Measurements from ENCODE around the gene CNOT2. TPM values are rescaled to one million over a fixed set of nuclear protein-coding genes. Genes with fewer than 3 reads are reported as not detected.

The CNOT2 gene
- total RNA-seq, 1 donor, result 153 TPM

DNA sequence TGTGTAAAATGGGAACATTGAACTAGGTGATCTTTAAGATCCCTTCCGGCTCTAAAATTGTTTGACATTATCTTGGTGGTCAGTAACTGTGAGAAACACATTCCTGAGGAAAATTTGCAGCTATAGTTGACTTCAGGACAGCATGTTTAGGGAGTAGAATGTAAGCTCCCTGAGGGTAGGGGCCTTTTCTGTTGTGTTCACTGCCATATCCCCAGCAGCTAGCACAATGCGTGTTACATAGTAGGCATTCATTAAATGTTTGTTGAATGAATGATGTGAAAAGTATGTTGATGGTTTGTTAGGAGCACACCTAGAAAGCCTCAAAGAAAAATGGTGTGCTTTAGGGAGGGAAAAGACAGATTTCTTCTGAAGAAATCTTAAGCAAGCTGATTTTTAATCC, 84.3 kb downstream of the CNOT2 start:
- TF ChIP-seq, protein P1, sequence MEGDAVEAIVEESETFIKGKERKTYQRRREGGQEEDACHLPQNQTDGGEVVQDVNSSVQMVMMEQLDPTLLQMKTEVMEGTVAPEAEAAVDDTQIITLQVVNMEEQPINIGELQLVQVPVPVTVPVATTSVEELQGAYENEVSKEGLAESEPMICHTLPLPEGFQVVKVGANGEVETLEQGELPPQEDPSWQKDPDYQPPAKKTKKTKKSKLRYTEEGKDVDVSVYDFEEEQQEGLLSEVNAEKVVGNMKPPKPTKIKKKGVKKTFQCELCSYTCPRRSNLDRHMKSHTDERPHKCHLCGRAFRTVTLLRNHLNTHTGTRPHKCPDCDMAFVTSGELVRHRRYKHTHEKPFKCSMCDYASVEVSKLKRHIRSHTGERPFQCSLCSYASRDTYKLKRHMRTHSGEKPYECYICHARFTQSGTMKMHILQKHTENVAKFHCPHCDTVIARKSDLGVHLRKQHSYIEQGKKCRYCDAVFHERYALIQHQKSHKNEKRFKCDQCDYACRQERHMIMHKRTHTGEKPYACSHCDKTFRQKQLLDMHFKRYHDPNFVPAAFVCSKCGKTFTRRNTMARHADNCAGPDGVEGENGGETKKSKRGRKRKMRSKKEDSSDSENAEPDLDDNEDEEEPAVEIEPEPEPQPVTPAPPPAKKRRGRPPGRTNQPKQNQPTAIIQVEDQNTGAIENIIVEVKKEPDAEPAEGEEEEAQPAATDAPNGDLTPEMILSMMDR (IDR thresholded peaks at IDR 0.05; ENCODE audit: extremely low read depth, low read depth, low read length), result no peak
- H3K27ac ChIP-seq (ENCODE audit: low read depth, low read length), result no peak overlapping the region
- H2AFZ ChIP-seq (ENCODE audit: low read length), result no peak overlapping the region
- H3K4me3 ChIP-seq (ENCODE audit: insufficient read depth, low read length), result no peak overlapping the region
- H3K4me2 ChIP-seq (ENCODE audit: insufficient read depth, low read length), result no peak overlapping the region
- H3K79me2 ChIP-seq (ENCODE audit: insufficient read depth, low read length), result peaks cover 20% of the 10 kb centered on the region
- peaks cover 4% of the 10 kb centered on the region for H3K36me3 ChIP-seq (ENCODE audit: insufficient read depth, low read length)
- no peak for DNase-seq (ENCODE audit: insufficient read length, low spot score, missing footprints)
- H4K20me1 ChIP-seq (ENCODE audit: insufficient read depth, low read length), result no peaks in the 10 kb centered on the region
- H3K27me3 ChIP-seq (ENCODE audit: insufficient read depth, low read length), result no peaks in the 10 kb centered on the region
- no peaks in the 10 kb centered on the region for H3K9me3 ChIP-seq (ENCODE audit: low read depth, low read length)
- H3K4me1 ChIP-seq (ENCODE audit: insufficient read depth, low read length), result no peaks in the 10 kb centered on the region

DNA sequence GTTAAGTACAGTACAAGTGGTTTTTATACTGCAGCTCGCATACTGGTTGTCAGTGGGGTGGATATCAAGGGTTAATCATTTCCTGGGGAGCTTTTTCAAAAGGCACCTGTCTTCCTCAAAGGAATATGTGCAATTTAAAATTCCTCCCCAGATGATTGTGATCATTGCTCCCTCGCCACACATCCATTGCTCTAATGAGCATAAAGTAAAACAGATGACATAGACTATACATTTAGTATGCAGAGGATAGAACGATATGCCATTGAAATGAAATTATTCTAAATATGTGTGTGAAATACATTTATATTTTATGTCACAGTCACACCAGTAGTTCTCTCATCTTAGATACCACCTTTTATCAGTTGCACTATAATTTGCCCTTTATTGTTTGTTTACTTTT, 86.5 kb downstream of the CNOT2 start:
- no peaks in the 10 kb centered on the region for H3K4me1 ChIP-seq (ENCODE audit: insufficient read depth, low read length)
- peaks cover 17% of the 10 kb centered on the region for H3K79me2 ChIP-seq (ENCODE audit: insufficient read depth, low read length)
- no peak overlapping the region for H3K4me3 ChIP-seq (ENCODE audit: insufficient read depth, low read length)
- no peaks in the 10 kb centered on the region for H3K9me3 ChIP-seq (ENCODE audit: low read depth, low read length)
- H3K27ac ChIP-seq (ENCODE audit: low read depth, low read length), result no peak overlapping the region
- no peak overlapping the region for H3K4me2 ChIP-seq (ENCODE audit: insufficient read depth, low read length)
- TF ChIP-seq, protein P1 (IDR thresholded peaks at IDR 0.05; ENCODE audit: extremely low read depth, low read depth, low read length), result no peak
- peaks cover 4% of the 10 kb centered on the region for H3K36me3 ChIP-seq (ENCODE audit: insufficient read depth, low read length)
- no peaks in the 10 kb centered on the region for H3K27me3 ChIP-seq (ENCODE audit: insufficient read depth, low read length)
- no peak for DNase-seq (ENCODE audit: insufficient read length, low spot score, missing footprints)
- H2AFZ ChIP-seq (ENCODE audit: low read length), result no peak overlapping the region
- H4K20me1 ChIP-seq (ENCODE audit: insufficient read depth, low read length), result no peaks in the 10 kb centered on the region

DNA sequence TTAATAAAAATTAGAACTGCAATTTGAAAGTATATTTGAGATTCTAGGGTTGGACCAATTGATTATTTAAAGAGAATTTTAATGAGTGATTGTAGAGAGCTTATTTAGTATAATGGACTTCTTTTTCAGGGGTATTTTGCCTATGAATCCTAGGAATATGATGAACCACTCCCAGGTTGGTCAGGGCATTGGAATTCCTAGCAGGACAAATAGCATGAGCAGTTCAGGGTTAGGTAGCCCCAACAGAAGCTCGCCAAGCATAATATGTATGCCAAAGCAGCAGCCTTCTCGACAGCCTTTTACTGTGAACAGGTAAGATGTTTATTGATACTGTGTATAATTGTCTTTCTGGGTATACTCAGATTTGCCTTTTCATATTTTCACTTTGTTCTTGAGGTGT, 86.9 kb downstream of the CNOT2 start:
- Histone ChIP-seq H3K4me2 (ENCODE audit: insufficient read depth, low read length) (no peak overlapping the region), H3K4me1 (ENCODE audit: insufficient read depth, low read length) (no peaks in the 10 kb centered on the region), H3K36me3 (ENCODE audit: insufficient read depth, low read length) (peaks cover 7% of the 10 kb centered on the region), H2AFZ (ENCODE audit: low read length) (no peak overlapping the region), H3K9me3 (ENCODE audit: low read depth, low read length) (no peaks in the 10 kb centered on the region), H3K27me3 (ENCODE audit: insufficient read depth, low read length) (no peaks in the 10 kb centered on the region), H3K79me2 (ENCODE audit: insufficient read depth, low read length) (peaks cover 17% of the 10 kb centered on the region), H3K4me3 (ENCODE audit: insufficient read depth, low read length) (no peak overlapping the region), H3K27ac (ENCODE audit: low read depth, low read length) (no peak overlapping the region), H4K20me1 (ENCODE audit: insufficient read depth, low read length) (no peaks in the 10 kb centered on the region)
- TF ChIP-seq, protein P1 (IDR thresholded peaks at IDR 0.05; ENCODE audit: extremely low read depth, low read depth, low read length), result no peak
- DNase-seq (ENCODE audit: insufficient read length, low spot score, missing footprints), result no peak

DNA sequence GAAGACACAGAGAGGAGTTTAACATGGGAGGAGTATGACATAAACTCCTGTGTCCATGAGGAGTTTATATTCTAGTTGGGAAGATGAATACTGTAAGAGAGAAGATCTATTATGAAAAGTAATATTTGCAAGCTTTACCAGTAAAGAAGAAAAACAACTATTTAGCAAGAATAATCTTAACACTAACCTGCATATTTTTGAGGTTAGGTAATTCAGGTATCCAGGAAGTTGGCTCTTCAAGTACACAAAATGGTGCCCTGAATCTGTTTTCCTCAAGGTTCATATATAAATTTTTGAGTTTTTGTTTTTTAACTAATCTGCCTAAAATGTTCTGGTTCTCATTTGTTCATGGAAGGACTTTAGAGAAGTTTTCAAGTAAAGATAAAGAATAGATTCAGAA, 89.0 kb downstream of the CNOT2 start:
- no peak for DNase-seq (ENCODE audit: insufficient read length, low spot score, missing footprints)
- no peak overlapping the region for H3K27ac ChIP-seq (ENCODE audit: low read depth, low read length)
- H3K9me3 ChIP-seq (ENCODE audit: low read depth, low read length), result no peaks in the 10 kb centered on the region
- no peaks in the 10 kb centered on the region for H3K27me3 ChIP-seq (ENCODE audit: insufficient read depth, low read length)
- H2AFZ ChIP-seq (ENCODE audit: low read length), result no peak overlapping the region
- TF ChIP-seq, protein P1 (IDR thresholded peaks at IDR 0.05; ENCODE audit: extremely low read depth, low read depth, low read length), result no peak
- no peak overlapping the region for H3K4me2 ChIP-seq (ENCODE audit: insufficient read depth, low read length)
- no peak overlapping the region for H3K4me3 ChIP-seq (ENCODE audit: insufficient read depth, low read length)
- H3K36me3 ChIP-seq (ENCODE audit: insufficient read depth, low read length), result peaks cover 21% of the 10 kb centered on the region
- H4K20me1 ChIP-seq (ENCODE audit: insufficient read depth, low read length), result no peaks in the 10 kb centered on the region
- peaks cover 16% of the 10 kb centered on the region for H3K79me2 ChIP-seq (ENCODE audit: insufficient read depth, low read length)
- no peaks in the 10 kb centered on the region for H3K4me1 ChIP-seq (ENCODE audit: insufficient read depth, low read length)

Data from osteoblast (primary cell).